GM06990 (cell line): ENCODE measurements around the gene ALX4.

Experiments used
- DNase-seq: peaks from one replicate; pipeline ENCODE4 v3.0.0-alpha.2; 2011; ENCODE audit not compliant: insufficient read length; ENCODE audit errors: extremely low read depth
- H3K27me3 ChIP-seq: replicated peaks from 2 replicates; pipeline ENCODE4 v1.6.0; 2011; ENCODE audit warnings: low read length; ENCODE audit not compliant: control insufficient read depth, insufficient read depth
- H3K36me3 ChIP-seq: 2 replicates; pipeline ENCODE4 v1.5.1; 2011; ENCODE audit warnings: low read length; ENCODE audit not compliant: control insufficient read depth, insufficient read depth
- H3K4me3 ChIP-seq: replicated peaks from 2 replicates; pipeline ENCODE4 v1.5.1; 2011; ENCODE audit warnings: low read depth, mild to moderate bottlenecking, control low read depth, low read length
- CTCF ChIP-seq: IDR thresholded peaks from 2 replicates; pipeline ENCODE4 v1.5.1; 2011; ENCODE audit warnings: low read length, control low read depth, mild to moderate bottlenecking, inconsistent platforms; ENCODE audit not compliant: insufficient read depth, poor library complexity, severe bottlenecking

The ALX4 gene

GRCh38 chr11:44282620-44283019 is 27.3 kb downstream of the ALX4 start:
- TF ChIP-seq CTCF: no peak

GRCh38 chr11:44281151-44281550 is 28.8 kb downstream of the ALX4 start:
- H3K36me3 ChIP-seq: no peaks in the 10 kb centered on the region
- H3K27me3 ChIP-seq: no peaks in the 10 kb centered on the region; the same call in none of the 2 replicates
- DNase-seq: no peak
- no peak for TF ChIP-seq CTCF
- H3K4me3 ChIP-seq: no peak overlapping the region

More at GRCh38 chr11:44282620-44283019, 27.3 kb downstream of the ALX4 start:
- H3K4me3 ChIP-seq: no peak overlapping the region
- no peak for DNase-seq
- H3K36me3 ChIP-seq: no peaks in the 10 kb centered on the region
- H3K27me3 ChIP-seq: no peaks in the 10 kb centered on the region; the same call in none of the 2 replicates

- H3K36me3 ChIP-seq: no peaks in the 10 kb centered on the region
- DNase-seq: no peak
- H3K27me3 ChIP-seq: no peaks in the 10 kb centered on the region; the same call in none of the 2 replicates
- no peak overlapping the region for H3K4me3 ChIP-seq
- TF ChIP-seq CTCF: no peak
These were observed 29.7 kb downstream of the ALX4 start for GRCh38 chr11:44280257-44280656.

GRCh38 chr11:44279483-44279882 is 30.5 kb downstream of the ALX4 start:
- H3K27me3 ChIP-seq: no peaks in the 10 kb centered on the region; the same call in none of the 2 replicates
- DNase-seq: no peak
- H3K4me3 ChIP-seq: no peak overlapping the region
- TF ChIP-seq CTCF: no peak
- no peaks in the 10 kb centered on the region for H3K36me3 ChIP-seq

GRCh38 chr11:44277196-44278090 is 32.5 kb downstream of the ALX4 start:
- H3K36me3 ChIP-seq: no peaks in the 10 kb centered on the region
- no peak for TF ChIP-seq CTCF

More at GRCh38 chr11:44277196-44278090, 32.5 kb downstream of the ALX4 start:
- H3K27me3 ChIP-seq: no peaks in the 10 kb centered on the region; the same call in none of the 2 replicates
- DNase-seq: no peak
- no peak overlapping the region for H3K4me3 ChIP-seq
